Measurements from ENCODE around the gene GOT1.

DNA sequence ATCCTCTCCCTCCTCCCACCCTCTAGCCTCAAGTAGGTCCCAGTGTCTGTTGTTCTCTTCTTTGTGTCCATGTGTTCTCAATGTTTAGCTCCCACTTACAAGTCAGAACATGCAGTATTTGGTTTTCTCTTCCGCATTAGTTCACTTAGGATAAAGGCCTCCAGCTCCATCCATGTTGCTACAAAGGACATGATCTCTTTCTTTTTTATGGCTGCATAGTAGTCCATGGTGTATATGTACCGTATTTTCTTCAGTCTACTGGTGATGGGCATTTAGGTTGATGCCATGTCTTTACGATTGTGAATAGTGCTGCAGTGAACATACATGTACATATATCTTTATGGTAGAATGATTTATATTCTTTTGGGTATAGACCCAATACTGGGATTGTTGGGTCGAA lies 1.6 kb upstream of the GOT1 start:
- TF ChIP-seq CTCF (IDR thresholded peaks at IDR 0.05; ENCODE audit: low read depth, low read length) (no peak), POLR2A (IDR thresholded peaks at IDR 0.05; ENCODE audit: extremely low read depth, insufficient read length) (no peak)
